ENCODE results near the gene SLC51A. TPM values are rescaled to one million over a fixed set of nuclear protein-coding genes. Genes with fewer than 3 reads are reported as not detected.

Gene SLC51A
- total RNA-seq, 4 donors from 2014 or later, result not detected

DNA sequence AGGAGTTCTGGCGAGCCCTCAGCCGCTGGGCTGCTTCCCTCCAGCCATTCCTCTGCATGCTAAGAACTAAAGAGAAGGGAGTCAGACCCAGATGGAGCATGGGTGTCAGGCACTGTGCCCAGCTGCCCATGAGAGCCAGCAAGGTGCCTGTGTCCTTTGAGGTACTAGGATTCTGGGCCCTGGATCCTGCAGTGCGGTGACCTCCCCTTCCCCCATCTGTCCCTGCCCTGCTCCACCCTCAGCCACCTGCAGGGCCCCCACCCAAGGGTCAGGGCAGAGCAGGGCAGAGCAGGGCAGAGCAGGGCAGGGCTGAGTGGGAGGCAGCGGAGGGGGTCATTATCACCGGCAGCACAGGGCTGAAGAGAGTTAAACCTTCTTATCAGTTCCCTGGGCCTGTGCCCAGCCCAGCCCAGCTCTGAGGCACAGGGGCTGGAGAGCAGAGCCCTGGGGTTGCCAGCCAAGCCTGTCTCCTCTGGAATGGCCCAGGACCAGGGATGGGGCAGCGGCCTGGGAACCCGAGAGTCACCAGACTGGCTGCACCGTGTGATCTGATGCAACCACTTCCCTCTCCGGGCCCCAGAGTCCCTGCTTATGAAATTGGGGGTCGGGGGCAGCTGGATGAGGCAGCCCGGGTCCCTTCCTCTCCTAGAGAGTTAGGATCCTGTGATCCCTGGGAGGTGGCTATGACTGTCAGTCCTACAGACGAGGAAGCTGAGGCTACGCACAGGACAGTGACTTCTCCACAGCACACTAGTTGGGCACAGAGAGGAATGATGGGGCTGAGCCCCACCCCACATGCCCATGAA lies 22.4 kb upstream of the SLC51A start:
- 100% methylated on average over 1 of the region's 13 CpGs for WGBS
- DNase-seq (ENCODE audit: low spot score in 2 of 2), result no peak
- H3K36me3 ChIP-seq, result no peaks in the 10 kb centered on the region
- no peaks in the 10 kb centered on the region for H3K9me3 ChIP-seq
- no peak overlapping the region for H3K4me3 ChIP-seq
- H3K27me3 ChIP-seq, result no peaks in the 10 kb centered on the region
- H3K4me1 ChIP-seq, result peaks cover 24% of the 10 kb centered on the region
- TF ChIP-seq POLR2AphosphoS5 (IDR thresholded peaks at IDR 0.05) (no peak), EP300 (IDR thresholded peaks at IDR 0.05) (no peak), POLR2A (IDR thresholded peaks at IDR 0.05) (no peak)
- TF ChIP-seq, protein P1, sequence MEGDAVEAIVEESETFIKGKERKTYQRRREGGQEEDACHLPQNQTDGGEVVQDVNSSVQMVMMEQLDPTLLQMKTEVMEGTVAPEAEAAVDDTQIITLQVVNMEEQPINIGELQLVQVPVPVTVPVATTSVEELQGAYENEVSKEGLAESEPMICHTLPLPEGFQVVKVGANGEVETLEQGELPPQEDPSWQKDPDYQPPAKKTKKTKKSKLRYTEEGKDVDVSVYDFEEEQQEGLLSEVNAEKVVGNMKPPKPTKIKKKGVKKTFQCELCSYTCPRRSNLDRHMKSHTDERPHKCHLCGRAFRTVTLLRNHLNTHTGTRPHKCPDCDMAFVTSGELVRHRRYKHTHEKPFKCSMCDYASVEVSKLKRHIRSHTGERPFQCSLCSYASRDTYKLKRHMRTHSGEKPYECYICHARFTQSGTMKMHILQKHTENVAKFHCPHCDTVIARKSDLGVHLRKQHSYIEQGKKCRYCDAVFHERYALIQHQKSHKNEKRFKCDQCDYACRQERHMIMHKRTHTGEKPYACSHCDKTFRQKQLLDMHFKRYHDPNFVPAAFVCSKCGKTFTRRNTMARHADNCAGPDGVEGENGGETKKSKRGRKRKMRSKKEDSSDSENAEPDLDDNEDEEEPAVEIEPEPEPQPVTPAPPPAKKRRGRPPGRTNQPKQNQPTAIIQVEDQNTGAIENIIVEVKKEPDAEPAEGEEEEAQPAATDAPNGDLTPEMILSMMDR (IDR thresholded peaks at IDR 0.05), result no peak
- no peak overlapping the region for H3K27ac ChIP-seq

DNA sequence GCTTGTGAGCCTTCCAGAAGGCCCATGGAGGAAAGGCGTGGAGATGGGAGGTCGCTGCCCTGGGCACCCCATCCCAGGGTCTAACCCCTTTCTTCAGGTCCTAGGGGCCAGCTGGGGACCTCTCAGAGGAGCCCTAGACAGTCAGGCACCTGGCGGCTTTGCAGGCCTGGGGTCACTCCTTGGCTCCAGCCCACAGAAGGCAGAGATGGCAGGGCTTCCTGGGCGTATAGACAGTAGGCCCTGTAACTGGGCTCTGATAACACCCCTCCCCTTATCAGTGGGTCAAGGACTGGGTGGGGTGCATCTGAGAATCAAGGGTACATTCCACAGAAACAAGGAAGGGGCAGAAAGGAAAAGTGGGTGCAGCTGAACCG lies 21.8 kb upstream of the SLC51A start:
- TF ChIP-seq POLR2A (IDR thresholded peaks at IDR 0.05) (no peak), EP300 (IDR thresholded peaks at IDR 0.05) (no peak), POLR2AphosphoS5 (IDR thresholded peaks at IDR 0.05) (no peak)
- TF ChIP-seq, protein P1 (IDR thresholded peaks at IDR 0.05), result no peak
- peaks cover 18% of the 10 kb centered on the region for H3K4me1 ChIP-seq
- H3K4me3 ChIP-seq, result no peak overlapping the region
- no peak overlapping the region for H3K27ac ChIP-seq
- no peaks in the 10 kb centered on the region for H3K36me3 ChIP-seq
- no peaks in the 10 kb centered on the region for H3K27me3 ChIP-seq
- WGBS, result 89% methylated on average over 5 of the region's 5 CpGs
- DNase-seq (ENCODE audit: low spot score in 2 of 2), result no peak
- no peaks in the 10 kb centered on the region for H3K9me3 ChIP-seq

- no peak overlapping the region for H3K27ac ChIP-seq
- no peak overlapping the region for H3K4me3 ChIP-seq
- no peaks in the 10 kb centered on the region for H3K9me3 ChIP-seq
- H3K36me3 ChIP-seq, result no peaks in the 10 kb centered on the region
- 94% methylated on average over 2 of the region's 14 CpGs for WGBS
- no peak for DNase-seq (ENCODE audit: low spot score in 2 of 2)
- TF ChIP-seq POLR2AphosphoS5 (IDR thresholded peaks at IDR 0.05) (no peak), POLR2A (IDR thresholded peaks at IDR 0.05) (no peak), EP300 (IDR thresholded peaks at IDR 0.05) (no peak)
- TF ChIP-seq, protein P1 (IDR thresholded peaks at IDR 0.05), result no peak
- no peaks in the 10 kb centered on the region for H3K27me3 ChIP-seq
- H3K4me1 ChIP-seq, result peaks cover 16% of the 10 kb centered on the region
Observed at GRCh38 chr3:196195664-196196265, 20.6 kb upstream of the SLC51A start.

DNA sequence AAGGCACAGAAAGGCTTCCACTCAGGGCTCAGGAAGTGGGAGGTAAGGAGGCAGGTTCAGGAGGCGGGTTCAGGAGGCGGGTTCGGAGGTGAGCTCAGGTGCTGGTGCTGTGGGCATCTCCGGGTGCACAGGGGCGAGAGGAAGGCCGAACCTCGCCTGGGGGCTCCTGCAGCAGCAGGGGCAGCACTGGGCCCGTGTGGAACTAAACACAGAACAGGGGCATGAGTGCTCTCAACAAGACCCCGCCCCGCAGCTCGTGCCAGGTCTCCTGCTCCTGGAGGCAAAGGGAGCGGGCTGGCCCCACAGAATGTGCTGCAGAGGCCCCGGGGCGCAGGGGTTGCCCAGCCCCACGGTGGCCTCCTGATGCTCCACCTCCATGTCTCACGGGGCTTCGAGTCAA lies 18.8 kb upstream of the SLC51A start:
- no peaks in the 10 kb centered on the region for H3K9me3 ChIP-seq

More for the DNA sequence above, 18.8 kb upstream of the SLC51A start:
- peaks cover 7% of the 10 kb centered on the region for H3K4me1 ChIP-seq
- no peaks in the 10 kb centered on the region for H3K36me3 ChIP-seq
- DNase-seq (ENCODE audit: low spot score in 2 of 2), result no peak
- H3K27me3 ChIP-seq, result no peaks in the 10 kb centered on the region
- 83% methylated on average over 11 of the region's 17 CpGs for WGBS
- H3K4me3 ChIP-seq, result no peak overlapping the region
- H3K27ac ChIP-seq, result no peak overlapping the region
- TF ChIP-seq, protein P1 (IDR thresholded peaks at IDR 0.05), result no peak
- TF ChIP-seq POLR2AphosphoS5 (IDR thresholded peaks at IDR 0.05) (no peak), EP300 (IDR thresholded peaks at IDR 0.05) (no peak), POLR2A (IDR thresholded peaks at IDR 0.05) (no peak)
